SKM-1 (cell line): Measurements from ENCODE around the gene CDH7.

Source experiments
- DNase-seq: peaks from one replicate; lab custom pipeline; 2025; ENCODE audit not compliant: unreplicated experiment; lab: John Stamatoyannopoulos, UW

The CDH7 gene

GRCh38 chr18:65901522-65901921 lies 150.7 kb downstream of the CDH7 start:
- DNase-seq = no peak

GRCh38 chr18:65906621-65907034 lies 155.8 kb downstream of the CDH7 start:
- no peak for DNase-seq

- no peak for DNase-seq
These were observed 156.5 kb downstream of the CDH7 start for GRCh38 chr18:65907281-65907680.

GRCh38 chr18:65919018-65919417 lies 168.2 kb downstream of the CDH7 start:
- DNase-seq = no peak

- no peak for DNase-seq
These were observed 168.9 kb downstream of the CDH7 start for GRCh38 chr18:65919663-65920062.

- DNase-seq = no peak
These were observed 171.3 kb downstream of the CDH7 start for GRCh38 chr18:65922103-65922502.

GRCh38 chr18:65924904-65925303 lies 174.1 kb downstream of the CDH7 start:
- DNase-seq = no peak

GRCh38 chr18:65934874-65935273 lies 184.1 kb downstream of the CDH7 start:
- no peak for DNase-seq

- DNase-seq = no peak
These were observed 185.9 kb downstream of the CDH7 start for GRCh38 chr18:65936678-65937077.

GRCh38 chr18:65937180-65937579 lies 186.4 kb downstream of the CDH7 start:
- no peak for DNase-seq

GRCh38 chr18:65938592-65939372 lies 188.0 kb downstream of the CDH7 start:
- DNase-seq = no peak
